ENCODE measurements around the gene B3GAT1. TPM values are rescaled to one million over a fixed set of nuclear protein-coding genes. Genes with fewer than 3 reads are reported as not detected.

Gene B3GAT1
- total RNA-seq, 1 donor from 2014 or later: 31.8 TPM

DNA sequence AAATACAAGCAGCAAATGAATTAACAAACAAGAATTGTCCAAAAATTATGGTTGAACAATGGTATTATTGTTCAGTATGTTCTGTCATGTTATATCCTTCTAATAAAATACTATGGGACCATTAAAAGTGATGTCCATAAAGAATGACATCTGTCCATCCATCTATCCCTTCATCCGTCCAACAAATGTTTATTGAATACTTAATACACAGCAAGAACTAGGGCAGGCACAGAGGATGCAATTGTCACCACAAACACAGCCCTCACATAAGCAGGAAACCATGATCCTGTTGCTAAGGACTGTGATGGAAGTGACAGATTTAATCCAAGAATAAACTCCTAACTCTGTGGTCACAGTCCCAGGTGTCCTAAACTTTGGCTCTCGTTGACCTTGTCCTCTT, 20.7 kb upstream of the B3GAT1 start:
- no peak for DNase-seq (ENCODE audit: low read depth, low spot score)
- H3K9me3 Mint-ChIP-seq: peaks cover 2% of the 10 kb centered on the region
- peaks cover 7% of the 10 kb centered on the region for H3K4me1 Mint-ChIP-seq
- no peaks in the 10 kb centered on the region for H3K27me3 Mint-ChIP-seq (ENCODE audit: low read depth)
- H3K27ac Mint-ChIP-seq (ENCODE audit: unreplicated experiment): no peak overlapping the region
- peaks cover 2% of the 10 kb centered on the region for H3K36me3 Mint-ChIP-seq (ENCODE audit: low read depth)
- H3K4me3 Mint-ChIP-seq: no peak overlapping the region
- TF ChIP-seq, protein P1, sequence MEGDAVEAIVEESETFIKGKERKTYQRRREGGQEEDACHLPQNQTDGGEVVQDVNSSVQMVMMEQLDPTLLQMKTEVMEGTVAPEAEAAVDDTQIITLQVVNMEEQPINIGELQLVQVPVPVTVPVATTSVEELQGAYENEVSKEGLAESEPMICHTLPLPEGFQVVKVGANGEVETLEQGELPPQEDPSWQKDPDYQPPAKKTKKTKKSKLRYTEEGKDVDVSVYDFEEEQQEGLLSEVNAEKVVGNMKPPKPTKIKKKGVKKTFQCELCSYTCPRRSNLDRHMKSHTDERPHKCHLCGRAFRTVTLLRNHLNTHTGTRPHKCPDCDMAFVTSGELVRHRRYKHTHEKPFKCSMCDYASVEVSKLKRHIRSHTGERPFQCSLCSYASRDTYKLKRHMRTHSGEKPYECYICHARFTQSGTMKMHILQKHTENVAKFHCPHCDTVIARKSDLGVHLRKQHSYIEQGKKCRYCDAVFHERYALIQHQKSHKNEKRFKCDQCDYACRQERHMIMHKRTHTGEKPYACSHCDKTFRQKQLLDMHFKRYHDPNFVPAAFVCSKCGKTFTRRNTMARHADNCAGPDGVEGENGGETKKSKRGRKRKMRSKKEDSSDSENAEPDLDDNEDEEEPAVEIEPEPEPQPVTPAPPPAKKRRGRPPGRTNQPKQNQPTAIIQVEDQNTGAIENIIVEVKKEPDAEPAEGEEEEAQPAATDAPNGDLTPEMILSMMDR (conservative IDR thresholded peaks at IDR 0.05): no peak

GRCh38 chr11:134429106-134429505, 17.1 kb upstream of the B3GAT1 start:
- DNase-seq (ENCODE audit: low read depth, low spot score): no peak

GRCh38 chr11:134425816-134426536, 13.9 kb upstream of the B3GAT1 start:
- Mint-ChIP-seq H3K36me3 (ENCODE audit: low read depth) (no peaks in the 10 kb centered on the region), H3K4me3 (no peak overlapping the region), H3K9me3 (no peaks in the 10 kb centered on the region), H3K4me1 (peaks cover 19% of the 10 kb centered on the region), H3K27ac (ENCODE audit: unreplicated experiment) (no peak overlapping the region), H3K27me3 (ENCODE audit: low read depth) (no peaks in the 10 kb centered on the region)
- no peak for DNase-seq (ENCODE audit: low read depth, low spot score)
- TF ChIP-seq, protein P1 (conservative IDR thresholded peaks at IDR 0.05): no peak

More at GRCh38 chr11:134429106-134429505, 17.1 kb upstream of the B3GAT1 start:
- no peaks in the 10 kb centered on the region for H3K27me3 Mint-ChIP-seq (ENCODE audit: low read depth)
- no peak overlapping the region for H3K4me3 Mint-ChIP-seq
- TF ChIP-seq, protein P1 (conservative IDR thresholded peaks at IDR 0.05): no peak
- H3K27ac Mint-ChIP-seq (ENCODE audit: unreplicated experiment): no peak overlapping the region
- H3K36me3 Mint-ChIP-seq (ENCODE audit: low read depth): peaks cover 2% of the 10 kb centered on the region
- H3K4me1 Mint-ChIP-seq: peaks cover 19% of the 10 kb centered on the region
- H3K9me3 Mint-ChIP-seq: peaks cover 2% of the 10 kb centered on the region

- Mint-ChIP-seq H3K36me3 (ENCODE audit: low read depth) (no peaks in the 10 kb centered on the region), H3K27ac (ENCODE audit: unreplicated experiment) (no peak overlapping the region), H3K4me1 (peaks cover 19% of the 10 kb centered on the region), H3K4me3 (no peak overlapping the region), H3K27me3 (ENCODE audit: low read depth) (no peaks in the 10 kb centered on the region), H3K9me3 (no peaks in the 10 kb centered on the region)
- TF ChIP-seq, protein P1 (conservative IDR thresholded peaks at IDR 0.05): no peak
- no peak for DNase-seq (ENCODE audit: low read depth, low spot score)
These were observed 13.4 kb upstream of the B3GAT1 start for GRCh38 chr11:134425413-134425812.

DNA sequence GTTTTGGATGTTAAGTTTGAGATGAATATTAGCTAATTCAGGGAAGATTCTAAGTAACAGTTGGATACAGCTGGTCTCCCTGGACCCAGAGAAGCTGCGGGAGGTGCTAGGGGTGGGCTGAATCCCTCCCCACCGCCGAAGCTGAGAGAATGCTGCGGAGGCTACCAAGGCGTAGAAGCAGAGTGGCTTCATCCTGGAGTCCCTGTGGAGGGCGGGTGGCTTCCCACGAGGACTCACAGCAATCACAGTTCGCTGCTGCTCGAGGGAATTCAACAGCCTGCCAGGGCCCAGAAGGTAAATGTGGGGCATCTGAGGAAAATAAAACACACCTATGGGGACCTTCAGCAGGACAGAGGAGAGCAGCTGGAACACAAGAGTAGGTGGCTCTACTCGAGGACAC, 11.1 kb upstream of the B3GAT1 start:
- TF ChIP-seq, protein P1 (conservative IDR thresholded peaks at IDR 0.05): no peak
- Mint-ChIP-seq H3K27ac (ENCODE audit: unreplicated experiment) (no peak overlapping the region), H3K9me3 (no peaks in the 10 kb centered on the region), H3K4me3 (no peak overlapping the region), H3K4me1 (peaks cover 12% of the 10 kb centered on the region), H3K27me3 (ENCODE audit: low read depth) (no peaks in the 10 kb centered on the region), H3K36me3 (ENCODE audit: low read depth) (no peaks in the 10 kb centered on the region)
- no peak for DNase-seq (ENCODE audit: low read depth, low spot score)

All from neural crest cell (in vitro differentiated cells).